ENCODE data around the gene ERN1.

The ERN1 gene

DNA sequence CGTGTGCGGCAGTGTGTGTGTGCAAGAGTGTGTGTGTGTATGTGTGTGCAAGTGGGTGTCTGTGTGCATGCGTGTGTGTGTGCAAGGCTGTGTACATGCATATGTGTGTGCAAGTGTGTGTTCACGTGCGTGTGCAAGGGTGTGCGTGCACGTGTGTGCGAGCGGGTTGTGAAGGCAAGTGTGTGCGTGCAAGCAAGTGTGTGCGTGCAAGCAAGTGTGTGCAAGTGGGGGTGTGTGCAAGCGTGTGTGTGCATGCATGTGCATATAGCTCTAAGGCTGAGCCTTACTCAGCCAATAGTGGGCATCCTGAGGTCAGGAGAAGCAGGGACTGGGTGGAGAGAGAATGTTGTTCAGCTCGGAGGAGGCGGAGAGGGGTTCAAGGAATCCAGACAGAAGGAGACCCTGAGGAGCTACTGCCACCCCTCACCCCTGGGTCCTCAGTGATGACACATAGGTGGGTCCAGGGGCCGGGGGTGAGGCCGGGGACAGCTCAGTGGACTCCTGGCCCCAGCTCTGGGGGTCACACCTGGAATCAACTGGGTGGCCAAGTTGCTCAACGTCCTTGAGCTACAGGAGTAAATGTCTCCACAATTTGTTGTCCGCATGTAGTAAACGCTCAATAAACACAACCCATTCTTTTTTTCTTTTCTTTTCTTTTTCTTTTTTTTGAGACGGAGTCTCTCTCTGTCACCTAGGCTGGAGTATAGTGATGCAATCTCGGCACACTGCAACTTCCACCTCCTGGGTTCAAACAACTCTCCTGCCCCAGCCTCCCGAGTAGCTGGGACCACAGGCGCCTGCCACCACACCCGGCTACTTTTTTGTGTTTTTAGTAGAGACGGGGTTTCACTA lies 130.0 kb downstream of the ERN1 start:
- Histone ChIP-seq H3K36me3 (replicated peaks in 1 of 2; ENCODE audit: control insufficient read depth in 2 of 2, insufficient read depth in 2 of 2, low read length in 2 of 2) (no peaks in the 10 kb centered on the region), H3K14ac (ENCODE audit: low read length) (no peak overlapping the region), H2AFZ (ENCODE audit: low read length) (no peak overlapping the region), H3K4me2 (ENCODE audit: insufficient read depth, low read length, poor library complexity, severe bottlenecking) (no peak overlapping the region), H2BK12ac (ENCODE audit: low read length) (peak overlapping the region; percentile 14), H3K4me1 (ENCODE audit: control insufficient read depth in 2 of 2, insufficient read depth in 1 of 2, low read depth in 1 of 2, low read length in 2 of 2) (peaks cover 0 to 6% of the 10 kb centered on the region in 2 donors), H3K4me3 (ENCODE audit: low read length in 2 of 2) (peak overlapping the region in 1 of 2 donors; percentile 32), H4K8ac (ENCODE audit: low read depth, low read length) (peak overlapping the region; percentile 87), H4K91ac (ENCODE audit: low read depth, low read length, poor library complexity) (no peak overlapping the region), H2AK5ac (ENCODE audit: low read depth, low read length) (no peak overlapping the region), H3K27me3 (ENCODE audit: control insufficient read depth in 3 of 3, insufficient read depth in 3 of 3, low read depth in 1 of 3, low read length in 3 of 3) (peaks cover 0 to 25% (median 21%) of the 10 kb centered on the region in 3 experiments), H2BK15ac (ENCODE audit: low read length) (no peak overlapping the region), H3K18ac (ENCODE audit: low read length) (peak overlapping the region; percentile 15), H3K23ac (ENCODE audit: low read depth, low read length, poor library complexity) (peak overlapping the region; percentile 81), H3K9ac (ENCODE audit: low read depth, low read length, poor library complexity) (peak overlapping the region; percentile 66), H3K9me3 (replicated peaks in 1 of 2; ENCODE audit: control insufficient read depth in 2 of 2, insufficient read depth in 1 of 2, low read depth in 1 of 2, low read length in 2 of 2) (peaks cover 0 to 2% of the 10 kb centered on the region in 2 donors), H2BK5ac (ENCODE audit: low read length) (no peak overlapping the region), H3K4ac (ENCODE audit: low read length) (no peak overlapping the region), H2BK120ac (ENCODE audit: low read depth, low read length) (no peak overlapping the region), H3K27ac (replicated peaks; ENCODE audit: low read length) (no peak overlapping the region), H3K79me1 (ENCODE audit: low read depth, low read length) (no peaks in the 10 kb centered on the region)
- DNase-seq (ENCODE audit: low spot score): no peak
- no CpG with 5 or more reads among the region's 25 CpGs for WGBS, 2 donors (ENCODE audit: extremely low coverage in 2 of 2, insufficient read length in 2 of 2, insufficient replicate concordance in 1 of 2)

GRCh38 chr17:63998721-63999679 lies 130.9 kb downstream of the ERN1 start:
- H2BK15ac ChIP-seq (ENCODE audit: low read length): no peak overlapping the region
- peak overlapping the region; percentile 94 for H2AK5ac ChIP-seq (ENCODE audit: low read depth, low read length)
- no CpG with 5 or more reads among the region's 33 CpGs for WGBS, 2 donors (ENCODE audit: extremely low coverage in 2 of 2, insufficient read length in 2 of 2, insufficient replicate concordance in 1 of 2)
- DNase-seq (ENCODE audit: low spot score): no peak
- H3K18ac ChIP-seq (ENCODE audit: low read length): peak overlapping the region; percentile 92
- H3K36me3 ChIP-seq (replicated peaks in 1 of 2; ENCODE audit: control insufficient read depth in 2 of 2, insufficient read depth in 2 of 2, low read length in 2 of 2): no peaks in the 10 kb centered on the region
- peak overlapping the region; percentile 86 for H3K4me2 ChIP-seq (ENCODE audit: insufficient read depth, low read length, poor library complexity, severe bottlenecking)
- H2BK120ac ChIP-seq (ENCODE audit: low read depth, low read length): no peak overlapping the region
- H4K91ac ChIP-seq (ENCODE audit: low read depth, low read length, poor library complexity): no peak overlapping the region
- H3K4me1 ChIP-seq (ENCODE audit: control insufficient read depth in 2 of 2, insufficient read depth in 1 of 2, low read depth in 1 of 2, low read length in 2 of 2): peaks cover 0 to 6% of the 10 kb centered on the region in 2 donors
- peak overlapping the region; percentile 67 to 88 for H3K4me3 ChIP-seq (ENCODE audit: low read length in 2 of 2)
- peak overlapping the region; percentile 81 for H3K23ac ChIP-seq (ENCODE audit: low read depth, low read length, poor library complexity)
- no peaks in the 10 kb centered on the region for H3K79me1 ChIP-seq (ENCODE audit: low read depth, low read length)
- no peak overlapping the region for H3K4ac ChIP-seq (ENCODE audit: low read length)
- H2AFZ ChIP-seq (ENCODE audit: low read length): peak overlapping the region; percentile 99
- no peak overlapping the region for H2BK12ac ChIP-seq (ENCODE audit: low read length)
- no peak overlapping the region for H3K27ac ChIP-seq (replicated peaks; ENCODE audit: low read length)
- H3K14ac ChIP-seq (ENCODE audit: low read length): no peak overlapping the region
- H3K9me3 ChIP-seq (replicated peaks in 1 of 2; ENCODE audit: control insufficient read depth in 2 of 2, insufficient read depth in 1 of 2, low read depth in 1 of 2, low read length in 2 of 2): peaks cover 0 to 2% of the 10 kb centered on the region in 2 donors
- peaks cover 0 to 26% (median 21%) of the 10 kb centered on the region in 3 experiments for H3K27me3 ChIP-seq (ENCODE audit: control insufficient read depth in 3 of 3, insufficient read depth in 3 of 3, low read depth in 1 of 3, low read length in 3 of 3)
- H4K8ac ChIP-seq (ENCODE audit: low read depth, low read length): peak overlapping the region; percentile 87
- H3K9ac ChIP-seq (ENCODE audit: low read depth, low read length, poor library complexity): peak overlapping the region; percentile 84
- peak overlapping the region; percentile 75 for H2BK5ac ChIP-seq (ENCODE audit: low read length)

DNA sequence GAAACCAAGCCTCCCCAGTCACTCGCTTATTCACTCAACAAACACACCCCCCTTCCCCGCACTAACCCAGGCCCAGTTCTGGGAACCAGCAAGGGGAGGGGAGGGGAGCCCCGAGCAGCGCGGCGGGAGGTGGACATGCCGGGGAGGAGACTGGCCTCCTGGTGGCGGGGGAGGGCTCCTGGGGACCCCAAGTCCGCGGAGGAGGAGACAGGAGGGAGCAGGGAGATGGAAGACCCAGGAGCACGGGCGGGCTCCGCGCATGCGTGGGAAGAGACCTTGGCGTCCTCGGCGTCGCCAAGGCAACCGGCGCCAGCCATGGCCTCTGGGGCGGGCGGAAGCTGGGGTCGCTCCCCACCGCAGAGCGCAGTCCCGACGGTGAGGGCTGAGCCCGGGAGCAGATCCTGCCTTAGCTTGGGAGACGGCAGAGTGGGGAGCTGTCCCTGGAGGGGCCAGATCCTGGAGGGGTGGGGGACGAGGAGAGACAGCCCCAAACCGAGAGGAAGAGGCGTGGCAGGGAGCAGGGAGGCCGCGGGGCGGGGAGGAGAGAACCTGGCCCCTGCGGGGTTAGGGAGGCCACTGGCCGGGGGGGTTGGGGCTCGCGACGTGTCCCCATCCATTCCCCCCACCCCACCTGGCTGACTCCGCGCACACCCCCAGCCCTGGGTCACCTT lies 131.8 kb downstream of the ERN1 start, which contains the start of gene PRR29:
PRR29 (plus strand) TSS at position 302 of the 671 bp plus-strand sequence; CDS start at position 316, 14 bp downstream.
- H2BK12ac ChIP-seq (ENCODE audit: low read length): no peak within 1 kb of the TSS
- H3K27me3 ChIP-seq (ENCODE audit: control insufficient read depth in 3 of 3, insufficient read depth in 3 of 3, low read depth in 1 of 3, low read length in 3 of 3): peaks cover 0 to 26% (median 21%) of the 10 kb centered on the region in 3 experiments
- peak; percentile 79 for DNase-seq (ENCODE audit: low spot score)
- H3K4me3 ChIP-seq (ENCODE audit: low read length in 2 of 2): peak within 1 kb of the TSS; percentile 67 to 88
- no peak within 1 kb of the TSS for H3K14ac ChIP-seq (ENCODE audit: low read length)
- no peak within 1 kb of the TSS for H3K4ac ChIP-seq (ENCODE audit: low read length)
- no peak within 1 kb of the TSS for H4K91ac ChIP-seq (ENCODE audit: low read depth, low read length, poor library complexity)
- peak within 1 kb of the TSS; percentile 84 for H3K9ac ChIP-seq (ENCODE audit: low read depth, low read length, poor library complexity)
- no peak within 1 kb of the TSS for H3K27ac ChIP-seq (replicated peaks; ENCODE audit: low read length)
- peak within 1 kb of the TSS; percentile 73 for H3K23ac ChIP-seq (ENCODE audit: low read depth, low read length, poor library complexity)
- H3K4me2 ChIP-seq (ENCODE audit: insufficient read depth, low read length, poor library complexity, severe bottlenecking): peak within 1 kb of the TSS; percentile 86
- peak within 1 kb of the TSS; percentile 99 for H2AFZ ChIP-seq (ENCODE audit: low read length)
- peak within 1 kb of the TSS; percentile 75 for H2BK5ac ChIP-seq (ENCODE audit: low read length)
- H3K36me3 ChIP-seq (replicated peaks in 1 of 2; ENCODE audit: control insufficient read depth in 2 of 2, insufficient read depth in 2 of 2, low read length in 2 of 2): no peaks in the 10 kb centered on the region
- no CpG with 5 or more reads among the region's 43 CpGs for whole genome bisulfite sequencing, 2 donors (ENCODE audit: extremely low coverage in 2 of 2, insufficient read length in 2 of 2, insufficient replicate concordance in 1 of 2)
- H3K79me1 ChIP-seq (ENCODE audit: low read depth, low read length): no peaks in the 10 kb centered on the region
- peaks cover 0 to 6% of the 10 kb centered on the region in 2 donors for H3K4me1 ChIP-seq (ENCODE audit: control insufficient read depth in 2 of 2, insufficient read depth in 1 of 2, low read depth in 1 of 2, low read length in 2 of 2)
- no peak within 1 kb of the TSS for H2BK15ac ChIP-seq (ENCODE audit: low read length)
- no peak within 1 kb of the TSS for H2BK120ac ChIP-seq (ENCODE audit: low read depth, low read length)
- peak within 1 kb of the TSS; percentile 94 for H2AK5ac ChIP-seq (ENCODE audit: low read depth, low read length)
- peaks cover 0 to 2% of the 10 kb centered on the region in 2 donors for H3K9me3 ChIP-seq (replicated peaks in 1 of 2; ENCODE audit: control insufficient read depth in 2 of 2, insufficient read depth in 1 of 2, low read depth in 1 of 2, low read length in 2 of 2)
- H3K18ac ChIP-seq (ENCODE audit: low read length): peak within 1 kb of the TSS; percentile 92
- H4K8ac ChIP-seq (ENCODE audit: low read depth, low read length): no peak within 1 kb of the TSS
